AG04450 (cell line): ENCODE data around the gene ADGRV1. TPM values are rescaled to one million over a fixed set of nuclear protein-coding genes. Genes with fewer than 3 reads are reported as not detected.
"Not testable (repeated sequence)": the region's sequence is repeated elsewhere in the genome, so short reads cannot be mapped to it uniquely, and the experiment has no call there.

Experiments used
- CTCF ChIA-PET: fragments of 300-600, 350-600 bp; formaldehyde crosslinking; extraction: SDS; loops from one replicate; lab custom pipeline; 2022; ENCODE audit warnings: antibody characterized with exemption, inconsistent platforms; lab: Charles Lee
- POLR2A ChIA-PET: fragments of 350-600 bp; formaldehyde crosslinking; extraction: SDS; loops from one replicate; lab custom pipeline; 2021; ENCODE audit warnings: antibody characterized with exemption, inconsistent platforms; lab: Yijun Ruan, JAX
- DNase-seq: peaks from one replicate; pipeline ENCODE4 v3.0.0-alpha.2; 2011; ENCODE audit warnings: low read depth, low spot score
- H3K27ac ChIP-seq: one replicate; pipeline ENCODE4 v1.5.1; 2012; ENCODE audit warnings: low read depth, low read length, control low read depth
- H3K27me3 ChIP-seq: one replicate; pipeline ENCODE4 v1.6.0; 2012; ENCODE audit warnings: low read length; ENCODE audit not compliant: control insufficient read depth, insufficient read depth
- H3K4me3 ChIP-seq: 2 replicates; pipeline ENCODE4 v1.5.1; 2011; ENCODE audit warnings: mild to moderate bottlenecking, low read depth, low read length, control low read depth
- H3K9me3 ChIP-seq: 2 replicates; pipeline ENCODE4 v1.5.1; 2012; ENCODE audit warnings: low read length; ENCODE audit not compliant: control insufficient read depth, insufficient read depth
- polyA plus RNA-seq: library from polyadenylated mRNA; depleted of rRNA; stranded (reverse); fragments of >200 nt; gene quantifications from 2 replicates; pipeline ENCODE4 v1.2.3, GENCODE V29; 2011
- TF ChIP-seq, protein P1 (sequence below): IDR thresholded peaks from 2 replicates; pipeline ENCODE4 v1.5.1; 2011; ENCODE audit warnings: low read depth, low read length, control low read depth, inconsistent platforms

The ADGRV1 gene
- polyA plus RNA-seq, 1 experiment = 0.06 TPM

- no peak for DNase-seq
- POLR2A ChIA-PET = no interaction called here
Observed at GRCh38 chr5:90968319-90968718, 409.7 kb downstream of the ADGRV1 start.

GRCh38 chr5:90969945-90970344 lies 411.3 kb downstream of the ADGRV1 start:
- DNase-seq, H3K27me3 ChIP-seq, CTCF ChIA-PET, POLR2A ChIA-PET, H3K4me3 ChIP-seq, H3K27ac ChIP-seq, H3K9me3 ChIP-seq: not testable (repeated sequence)

More at GRCh38 chr5:90968319-90968718, 409.7 kb downstream of the ADGRV1 start:
- no peaks in the 10 kb centered on the region for H3K27me3 ChIP-seq
- TF ChIP-seq, protein P1, sequence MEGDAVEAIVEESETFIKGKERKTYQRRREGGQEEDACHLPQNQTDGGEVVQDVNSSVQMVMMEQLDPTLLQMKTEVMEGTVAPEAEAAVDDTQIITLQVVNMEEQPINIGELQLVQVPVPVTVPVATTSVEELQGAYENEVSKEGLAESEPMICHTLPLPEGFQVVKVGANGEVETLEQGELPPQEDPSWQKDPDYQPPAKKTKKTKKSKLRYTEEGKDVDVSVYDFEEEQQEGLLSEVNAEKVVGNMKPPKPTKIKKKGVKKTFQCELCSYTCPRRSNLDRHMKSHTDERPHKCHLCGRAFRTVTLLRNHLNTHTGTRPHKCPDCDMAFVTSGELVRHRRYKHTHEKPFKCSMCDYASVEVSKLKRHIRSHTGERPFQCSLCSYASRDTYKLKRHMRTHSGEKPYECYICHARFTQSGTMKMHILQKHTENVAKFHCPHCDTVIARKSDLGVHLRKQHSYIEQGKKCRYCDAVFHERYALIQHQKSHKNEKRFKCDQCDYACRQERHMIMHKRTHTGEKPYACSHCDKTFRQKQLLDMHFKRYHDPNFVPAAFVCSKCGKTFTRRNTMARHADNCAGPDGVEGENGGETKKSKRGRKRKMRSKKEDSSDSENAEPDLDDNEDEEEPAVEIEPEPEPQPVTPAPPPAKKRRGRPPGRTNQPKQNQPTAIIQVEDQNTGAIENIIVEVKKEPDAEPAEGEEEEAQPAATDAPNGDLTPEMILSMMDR = no peak
- no peak overlapping the region for H3K27ac ChIP-seq
- CTCF ChIA-PET = no interaction called here
- H3K9me3 ChIP-seq = peaks cover 5% of the 10 kb centered on the region; the same call in 1 of the 2 replicates
- H3K4me3 ChIP-seq = no peak overlapping the region

- ChIA-PET CTCF (no interaction called here), POLR2A (no interaction called here)
- H3K9me3 ChIP-seq = no peaks in the 10 kb centered on the region
- H3K4me3 ChIP-seq = no peak overlapping the region
- DNase-seq = no peak
- no peaks in the 10 kb centered on the region for H3K27me3 ChIP-seq
- H3K27ac ChIP-seq = no peak overlapping the region
- TF ChIP-seq, protein P1 = no peak
Observed at GRCh38 chr5:90981177-90981576, 422.6 kb downstream of the ADGRV1 start.

DNA sequence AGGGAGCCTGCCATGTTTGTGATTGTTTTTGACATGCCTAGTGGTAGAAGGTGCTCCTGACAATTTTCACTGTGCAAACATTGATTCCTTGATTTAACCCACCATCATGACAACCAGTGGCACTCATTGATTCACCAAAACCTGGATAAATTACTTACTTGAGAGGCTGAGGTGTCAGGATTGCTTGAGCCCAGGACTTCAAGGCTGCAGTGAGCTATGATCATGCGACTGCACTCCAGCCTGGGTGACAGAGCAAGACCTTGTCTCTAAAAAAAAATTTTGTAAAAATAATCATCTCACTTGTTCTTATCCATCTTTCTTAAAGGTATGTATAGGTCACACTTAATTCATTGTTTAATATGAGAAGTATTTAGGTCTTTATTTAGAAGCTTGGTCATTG lies 423.2 kb downstream of the ADGRV1 start:
- no peak overlapping the region for H3K27ac ChIP-seq
- H3K27me3 ChIP-seq = no peaks in the 10 kb centered on the region
- DNase-seq = no peak
- ChIA-PET CTCF (interaction anchor here (1.3 to 1.9 kb wide), 3 partner anchors 49 to 439 kb away, joined by 6 to 8 read pairs (median 8); no protein-coding TSS in a partner anchor), POLR2A (no interaction called here)
- H3K9me3 ChIP-seq = no peaks in the 10 kb centered on the region
- TF ChIP-seq, protein P1 = no peak
- no peak overlapping the region for H3K4me3 ChIP-seq

- H3K4me3 ChIP-seq = no peak overlapping the region
Observed at GRCh38 chr5:90982576-90982975, 424.0 kb downstream of the ADGRV1 start.

More at GRCh38 chr5:90982576-90982975, 424.0 kb downstream of the ADGRV1 start:
- DNase-seq = no peak
- H3K9me3 ChIP-seq = no peaks in the 10 kb centered on the region
- no peak overlapping the region for H3K27ac ChIP-seq
- no peaks in the 10 kb centered on the region for H3K27me3 ChIP-seq
- ChIA-PET CTCF (interaction anchor here (0.9 to 1.9 kb wide), 5 partner anchors 49 to 438 kb away, joined by 3 to 8 read pairs (median 8); no protein-coding TSS in a partner anchor), POLR2A (interaction anchor here (0.6 kb wide), 1 partner anchor 375 kb away, joined by 5 read pairs; no protein-coding TSS in a partner anchor)
- TF ChIP-seq, protein P1 = no peak
